Neural progenitor cell (in vitro differentiated cells): ENCODE results near the gene ATP6V0C.
"Not testable (repeated sequence)": the region's sequence is repeated elsewhere in the genome, so short reads cannot be mapped to it uniquely, and the experiment has no call there.

ENCODE experiments used
- EZH2 ChIP-seq: fragments of 200-600 bp; sonication (generic); IDR thresholded peaks from 2 replicates; pipeline ENCODE4 v1.6.1; 2017; ENCODE audit warnings: antibody characterized with exemption, mild to moderate bottlenecking, moderate library complexity
- EZH2phosphoT487 ChIP-seq: fragments of 200-600 bp; sonication (generic); IDR thresholded peaks from 2 replicates; pipeline ENCODE4 v1.6.1; 2017; ENCODE audit warnings: antibody characterized with exemption
- TF ChIP-seq, protein P1 (sequence below): fragments of 200-600 bp; sonication (generic); IDR thresholded peaks from 2 replicates; pipeline ENCODE4 v1.5.1; 2017; ENCODE audit warnings: antibody characterized with exemption, mild to moderate bottlenecking

- not testable (repeated sequence) for TF ChIP-seq EZH2, EZH2phosphoT487
- TF ChIP-seq, protein P1, sequence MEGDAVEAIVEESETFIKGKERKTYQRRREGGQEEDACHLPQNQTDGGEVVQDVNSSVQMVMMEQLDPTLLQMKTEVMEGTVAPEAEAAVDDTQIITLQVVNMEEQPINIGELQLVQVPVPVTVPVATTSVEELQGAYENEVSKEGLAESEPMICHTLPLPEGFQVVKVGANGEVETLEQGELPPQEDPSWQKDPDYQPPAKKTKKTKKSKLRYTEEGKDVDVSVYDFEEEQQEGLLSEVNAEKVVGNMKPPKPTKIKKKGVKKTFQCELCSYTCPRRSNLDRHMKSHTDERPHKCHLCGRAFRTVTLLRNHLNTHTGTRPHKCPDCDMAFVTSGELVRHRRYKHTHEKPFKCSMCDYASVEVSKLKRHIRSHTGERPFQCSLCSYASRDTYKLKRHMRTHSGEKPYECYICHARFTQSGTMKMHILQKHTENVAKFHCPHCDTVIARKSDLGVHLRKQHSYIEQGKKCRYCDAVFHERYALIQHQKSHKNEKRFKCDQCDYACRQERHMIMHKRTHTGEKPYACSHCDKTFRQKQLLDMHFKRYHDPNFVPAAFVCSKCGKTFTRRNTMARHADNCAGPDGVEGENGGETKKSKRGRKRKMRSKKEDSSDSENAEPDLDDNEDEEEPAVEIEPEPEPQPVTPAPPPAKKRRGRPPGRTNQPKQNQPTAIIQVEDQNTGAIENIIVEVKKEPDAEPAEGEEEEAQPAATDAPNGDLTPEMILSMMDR, result not testable (repeated sequence)
Observed at GRCh38 chr16:2540912-2541311, 27.2 kb downstream of the ATP6V0C start.
